NOMO-1 treated with dmso at 0.1 percent for 144 hours (cell line): ENCODE measurements around the gene SUCO.

Source experiments
- DNase-seq: peaks from one replicate; lab custom pipeline; 2025; ENCODE audit not compliant: unreplicated experiment; lab: John Stamatoyannopoulos, UW

SUCO gene

DNA sequence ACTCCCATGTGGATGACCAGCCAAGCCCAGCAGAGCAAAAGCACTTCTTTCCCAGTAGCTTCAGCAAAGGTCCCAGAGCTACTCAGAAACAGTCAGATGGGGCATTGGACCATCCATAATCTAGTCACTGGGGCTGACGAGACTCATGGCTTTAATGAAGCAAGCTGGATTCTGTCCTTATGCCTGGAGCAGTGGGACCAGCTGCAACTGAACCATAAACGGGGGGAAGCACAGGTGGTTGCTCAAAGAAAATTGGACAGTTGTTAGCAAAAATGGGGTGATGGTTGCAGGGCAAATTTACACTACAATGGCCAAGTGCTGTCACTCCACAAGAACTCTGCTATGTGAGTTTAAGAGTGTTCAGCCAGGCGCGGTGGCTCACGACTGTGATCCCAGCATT, 108.5 kb downstream of the SUCO start:
- no peak for DNase-seq

DNA sequence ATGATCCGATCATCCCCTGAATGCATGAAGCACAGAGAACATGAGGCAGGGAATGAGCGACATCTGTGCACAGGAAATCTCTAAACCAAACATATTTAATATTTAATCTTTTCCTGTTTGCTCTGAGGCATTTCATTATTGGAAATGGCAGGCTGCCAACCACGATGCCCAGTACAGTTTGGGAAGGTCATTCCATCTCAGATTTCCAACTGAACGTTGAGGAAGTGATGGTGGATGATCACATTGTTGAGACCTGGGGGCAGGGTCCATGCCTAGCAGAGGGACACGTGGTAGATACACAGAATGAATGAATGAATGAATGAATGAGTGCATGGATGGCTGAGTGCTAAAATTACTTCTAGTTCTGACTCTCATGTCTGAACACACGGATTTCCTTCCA, 110.0 kb downstream of the SUCO start:
- DNase-seq = no peak

- DNase-seq = no peak
Measured at GRCh38 chr1:172646653-172647052, 113.7 kb downstream of the SUCO start.

- DNase-seq = no peak
Measured at GRCh38 chr1:172647110-172647564, 114.2 kb downstream of the SUCO start.

GRCh38 chr1:172647987-172648386, 115.0 kb downstream of the SUCO start:
- no peak for DNase-seq

GRCh38 chr1:172650474-172651193, 117.7 kb downstream of the SUCO start:
- no peak for DNase-seq

DNA sequence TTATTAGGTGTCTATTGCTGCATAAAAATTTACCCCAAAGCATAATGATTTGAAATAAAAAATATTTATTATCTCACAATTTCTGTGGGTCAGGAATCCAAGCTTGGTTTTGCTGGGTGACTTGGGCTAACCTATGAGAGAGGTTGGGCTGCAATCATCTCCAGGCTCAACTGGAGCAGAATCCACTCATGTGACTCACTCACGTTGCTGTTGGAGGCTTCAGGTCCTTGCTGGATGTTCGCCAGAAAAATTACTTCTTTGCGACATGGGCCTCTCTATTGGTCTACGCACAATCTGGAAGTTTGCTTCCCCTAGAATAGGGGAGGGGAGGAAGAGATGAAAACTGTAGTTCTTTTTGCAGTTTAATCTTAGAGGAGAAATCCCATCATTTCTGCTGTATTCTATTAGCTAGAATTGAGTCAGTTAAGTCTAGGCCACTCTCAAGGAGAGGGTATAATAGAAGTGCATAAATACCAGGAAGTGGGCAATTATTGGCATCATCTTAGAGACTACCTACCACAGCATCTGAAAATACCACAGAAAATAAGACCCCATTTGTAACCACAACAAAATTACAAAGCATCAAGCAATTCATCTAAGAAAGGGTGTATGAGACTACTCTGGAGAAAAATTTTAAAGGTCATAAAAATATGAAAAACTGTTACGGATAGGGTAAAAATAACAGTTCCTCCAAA, 120.2 kb downstream of the SUCO start:
- DNase-seq = no peak

GRCh38 chr1:172654535-172654934, 121.6 kb downstream of the SUCO start:
- no peak for DNase-seq

DNA sequence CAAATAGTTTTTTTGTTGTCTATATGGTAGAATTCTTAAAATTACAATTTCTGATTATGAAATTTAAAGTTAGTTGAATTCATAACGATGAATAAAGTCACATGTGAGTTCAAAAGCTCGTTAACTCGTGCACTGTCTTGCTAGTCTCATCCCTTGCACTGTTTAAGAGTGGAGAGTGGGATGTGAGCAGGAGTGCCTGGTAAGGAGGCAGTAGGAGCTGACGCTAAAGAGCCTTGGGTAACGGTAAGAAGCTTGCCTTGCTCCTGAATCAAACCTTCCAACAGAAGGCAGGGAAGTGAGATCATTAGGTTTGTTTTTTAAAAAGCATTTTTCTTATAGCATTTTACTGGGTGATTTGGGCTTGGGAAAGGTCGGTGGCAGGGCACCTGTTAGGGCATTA, 123.6 kb downstream of the SUCO start:
- no peak for DNase-seq

DNA sequence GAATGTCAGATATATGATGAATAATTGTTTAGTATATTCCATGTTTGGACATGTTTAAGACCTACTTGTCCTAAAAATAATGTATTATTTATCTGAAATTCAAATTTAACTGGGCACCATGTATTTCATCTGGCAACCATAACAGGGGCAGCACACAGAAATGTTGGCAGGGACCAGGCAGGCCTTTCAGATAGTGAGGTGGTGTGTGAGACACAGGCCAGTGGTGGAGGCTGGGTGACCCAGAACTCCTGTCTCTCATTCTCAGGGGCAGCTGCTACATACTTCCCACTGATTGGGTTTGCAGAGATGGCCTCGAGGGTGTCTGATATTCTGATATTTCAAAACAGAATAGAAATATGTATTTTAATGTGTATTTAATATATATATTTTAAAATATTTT, 124.6 kb downstream of the SUCO start:
- DNase-seq = no peak

GRCh38 chr1:172658871-172659453, 126.0 kb downstream of the SUCO start, which contains the start of gene FASLG:
FASLG (plus strand) TSS chr1:172659103; CDS start chr1:172659202, 99 bp downstream.
- DNase-seq = no peak

DNA sequence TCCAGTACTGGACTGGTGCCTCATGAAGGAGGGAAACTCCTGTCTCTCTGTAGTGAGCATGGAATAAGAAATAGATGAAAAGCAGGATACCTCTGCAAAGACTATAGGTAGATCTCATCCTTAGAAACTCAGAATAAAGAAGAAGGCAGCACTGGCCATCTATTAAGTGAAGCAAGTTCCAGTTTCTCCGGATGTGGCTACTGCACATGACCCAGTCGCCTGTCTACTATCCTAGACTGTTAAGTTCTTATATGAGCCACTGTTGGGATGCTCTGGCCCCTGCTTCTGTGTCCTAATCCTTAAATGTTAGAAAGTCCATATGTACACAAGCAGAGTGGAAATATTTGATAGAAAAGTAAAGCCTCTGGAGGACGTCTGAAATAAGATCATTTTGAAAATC, 128.2 kb downstream of the SUCO start:
- peak; percentile 13 for DNase-seq
